Left forelimb (tissue), 1 donor: ENCODE results near the gene CIDEA.
"Not testable (repeated sequence)": the region's sequence is repeated elsewhere in the genome, so short reads cannot be mapped to it uniquely, and the experiment has no call there.

Experiments
- DNase-seq: peaks from one replicate; pipeline ENCODE4 v3.0.0-alpha.2; 2018; ENCODE audit warnings: low spot score

Gene CIDEA

DNA sequence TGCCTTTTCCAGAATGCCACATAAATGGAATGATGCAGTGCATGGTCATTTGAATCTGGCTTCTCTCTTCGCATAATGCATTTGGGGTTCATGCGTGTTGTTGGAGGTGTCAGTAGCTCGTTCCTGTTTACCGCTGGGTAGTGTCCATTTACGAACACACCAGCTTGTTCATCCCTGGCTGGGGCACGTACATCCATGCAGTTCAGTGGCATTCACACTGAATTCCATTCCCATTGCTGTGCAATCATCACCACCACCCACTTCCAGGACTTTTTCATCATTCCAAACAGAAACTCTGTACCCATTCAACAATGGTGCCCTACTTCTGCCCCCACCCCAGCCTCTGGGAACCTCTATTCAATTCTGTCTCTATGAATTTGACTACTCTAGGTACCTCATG is 14.7 kb upstream of the CIDEA start:
- DNase-seq = no peak

DNA sequence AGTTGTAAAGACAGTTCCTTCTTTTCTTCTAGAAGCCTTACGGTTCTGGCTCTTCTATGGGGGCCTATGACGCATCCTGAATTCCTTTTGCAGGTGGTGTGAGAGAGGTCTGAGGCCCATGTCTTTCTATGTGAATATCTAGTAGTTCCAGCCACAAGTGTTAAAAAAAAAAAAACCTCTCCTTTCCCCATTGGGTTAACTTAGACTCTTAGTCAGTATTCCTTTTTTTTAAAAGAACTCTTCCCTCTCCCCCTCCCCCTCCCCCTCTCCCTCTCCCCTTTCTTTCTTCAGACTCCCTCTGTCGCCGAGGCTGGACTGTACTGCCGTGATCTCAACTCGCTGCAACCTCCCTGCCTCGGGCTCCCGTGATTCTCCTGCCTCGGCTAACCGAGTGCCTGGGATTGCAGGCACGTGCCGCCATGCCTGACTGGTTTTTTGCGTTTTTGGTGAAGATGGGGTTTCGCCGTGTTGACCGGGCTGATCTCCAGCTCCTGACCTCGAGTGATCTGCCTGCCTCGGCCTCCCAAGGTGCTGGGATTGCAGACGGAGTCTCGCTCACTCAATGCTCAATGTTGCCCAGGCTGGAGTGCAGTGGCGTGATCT is 11.4 kb upstream of the CIDEA start:
- DNase-seq = no peak

DNA sequence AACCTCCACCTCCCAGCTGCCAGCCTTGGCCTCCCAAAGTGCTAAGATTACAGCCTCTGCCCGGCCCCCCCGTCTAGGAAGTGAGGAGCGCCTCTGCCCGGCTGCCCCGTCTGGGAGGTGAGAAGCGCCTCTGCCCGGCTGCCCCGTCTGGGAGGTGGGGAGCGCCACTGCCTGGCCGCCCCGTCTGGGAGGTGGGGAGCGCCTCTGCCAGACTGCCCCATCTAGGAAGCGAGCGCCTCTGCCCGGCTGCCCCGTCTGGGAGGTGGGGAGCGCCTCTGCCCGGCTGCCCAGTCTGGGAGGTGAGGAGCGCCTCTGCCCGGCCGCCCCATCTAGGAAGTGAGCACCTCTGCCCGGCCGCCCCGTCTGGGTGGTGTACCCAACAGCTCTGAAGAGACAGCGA is 10.9 kb upstream of the CIDEA start:
- not testable (repeated sequence) for DNase-seq

DNA sequence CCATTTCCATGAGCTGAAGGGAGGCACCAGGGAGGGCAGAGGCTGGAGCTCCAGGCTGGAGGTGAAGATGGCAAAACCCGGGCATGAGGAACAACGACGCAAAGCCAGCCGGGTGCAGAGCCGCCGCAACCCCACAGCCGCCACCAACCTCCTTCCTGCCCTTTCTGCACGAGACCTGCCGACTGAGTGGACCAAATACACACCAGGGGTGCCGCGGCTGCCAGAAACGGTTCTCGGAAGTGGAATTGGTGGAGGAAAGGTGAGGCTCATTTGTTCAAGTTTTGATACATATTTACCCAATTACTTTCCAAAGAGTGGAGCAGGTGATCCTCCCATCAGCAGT is 8.4 kb upstream of the CIDEA start:
- no peak for DNase-seq

DNA sequence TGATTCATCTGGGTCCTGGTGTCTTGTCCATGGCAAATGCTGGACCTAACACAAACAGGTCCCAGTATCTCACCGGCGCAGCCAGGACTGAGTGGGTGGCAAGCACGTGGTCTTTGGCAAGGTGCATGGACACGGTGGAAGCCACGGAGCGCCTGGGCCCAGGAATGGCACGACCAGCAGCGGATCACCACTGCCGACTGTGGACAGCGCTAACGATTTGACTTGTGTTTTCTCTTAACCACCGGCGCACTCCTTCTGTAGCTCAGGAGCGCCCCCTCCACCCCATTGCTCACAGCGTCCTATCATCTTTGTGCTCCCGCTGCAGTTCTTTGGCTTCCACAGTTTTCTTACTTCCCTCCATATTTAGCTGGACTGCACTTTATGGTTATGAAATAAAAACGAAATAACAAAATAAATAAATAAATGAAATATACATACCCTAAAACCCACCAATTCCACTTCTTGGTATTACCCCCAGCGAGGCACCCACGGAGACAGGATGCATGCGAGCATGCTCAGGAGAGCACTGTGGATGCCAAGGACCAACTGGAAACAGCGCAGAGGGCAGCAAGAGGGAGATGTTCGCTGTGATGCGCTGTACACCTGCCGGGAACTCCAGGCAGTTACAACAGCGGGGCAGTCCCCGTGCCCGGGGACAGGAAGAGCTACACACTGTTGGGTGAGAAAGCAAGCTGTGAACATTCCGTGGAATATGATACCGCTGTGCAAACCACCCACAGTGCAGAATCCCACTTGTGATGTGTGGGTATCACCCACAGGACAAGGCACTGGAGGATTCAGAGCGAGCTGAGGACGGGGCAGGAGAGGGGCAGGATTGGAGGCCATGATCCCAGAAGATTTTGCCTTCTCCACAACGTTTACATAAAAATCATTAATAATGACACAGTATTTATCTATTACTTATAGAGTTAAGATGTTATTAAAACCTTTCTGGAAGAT is 7.0 kb upstream of the CIDEA start:
- DNase-seq = no peak

DNA sequence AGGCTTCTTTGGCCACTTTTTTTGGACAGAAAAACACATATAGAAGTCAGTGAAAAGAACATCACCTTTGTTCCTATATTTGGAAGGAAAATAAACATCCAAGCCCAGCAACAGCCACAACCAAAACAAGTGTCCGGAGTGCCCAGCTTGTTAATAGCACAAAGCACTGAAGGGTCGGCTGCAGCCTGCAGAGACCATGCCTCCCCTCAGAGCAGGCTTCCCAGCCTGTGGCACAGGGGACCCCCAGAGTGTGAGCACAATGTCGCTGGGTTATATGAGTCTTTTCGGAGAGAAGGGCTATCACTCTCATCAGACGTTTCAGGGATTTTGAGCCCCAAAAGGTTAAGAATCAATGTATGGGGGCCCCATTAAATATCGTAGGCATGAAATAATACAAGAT is 6.2 kb upstream of the CIDEA start:
- DNase-seq = no peak

DNA sequence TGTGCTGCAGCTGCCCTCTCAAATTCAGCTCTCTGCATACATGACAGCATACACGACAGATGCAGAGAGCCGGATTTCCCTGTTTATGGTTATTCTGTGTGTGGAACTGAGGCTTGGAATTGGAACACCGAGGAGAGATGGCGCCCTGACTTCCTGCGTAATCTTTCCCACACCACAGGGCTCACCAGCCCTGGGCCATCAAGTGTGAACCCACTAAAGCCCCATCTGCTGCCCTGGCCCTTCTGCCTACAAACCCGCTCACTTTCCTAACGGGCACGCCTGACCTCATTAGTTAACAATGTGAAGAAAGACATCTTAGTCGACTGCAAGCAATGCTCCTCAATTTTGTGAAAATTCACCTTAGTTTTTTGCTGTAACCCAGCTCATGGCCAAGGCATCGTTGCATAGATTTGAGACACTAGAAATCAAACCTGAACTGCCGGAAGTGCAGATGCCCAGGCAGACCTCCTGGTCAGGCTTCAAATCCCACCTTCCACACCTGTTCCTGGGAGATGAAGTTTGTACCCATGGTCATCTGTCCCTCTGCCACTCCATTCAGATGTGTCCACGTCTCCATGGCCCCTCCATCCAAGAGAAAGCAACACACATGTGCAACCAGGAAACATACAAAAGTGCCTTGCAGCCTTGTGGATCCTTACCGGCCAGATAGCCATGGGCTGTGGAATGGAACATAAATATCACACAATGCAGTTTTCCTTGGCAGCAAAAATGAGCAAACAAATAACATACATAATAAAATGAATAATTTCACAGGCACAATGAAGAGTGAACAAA is 5.0 kb upstream of the CIDEA start:
- no peak for DNase-seq

DNA sequence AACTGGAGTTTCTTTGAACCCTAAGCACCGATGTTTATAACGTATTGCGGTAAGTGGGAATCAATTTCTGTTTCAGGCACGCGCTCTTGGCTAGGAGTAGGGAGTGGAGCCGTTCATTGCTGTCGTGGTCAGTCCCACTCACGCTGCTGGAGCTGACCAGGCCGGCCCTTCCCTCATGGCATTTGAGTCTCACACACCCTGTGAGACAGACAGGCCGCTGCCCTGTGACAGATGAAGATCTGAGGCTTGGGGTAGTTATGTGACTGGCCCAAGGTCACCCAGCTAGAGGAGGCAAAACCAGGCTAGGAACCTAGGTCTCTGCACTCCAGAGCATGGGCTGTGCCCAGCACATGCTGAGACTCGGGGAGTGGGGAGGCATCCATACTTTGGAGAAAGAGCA is 2.9 kb upstream of the CIDEA start:
- no peak for DNase-seq

DNA sequence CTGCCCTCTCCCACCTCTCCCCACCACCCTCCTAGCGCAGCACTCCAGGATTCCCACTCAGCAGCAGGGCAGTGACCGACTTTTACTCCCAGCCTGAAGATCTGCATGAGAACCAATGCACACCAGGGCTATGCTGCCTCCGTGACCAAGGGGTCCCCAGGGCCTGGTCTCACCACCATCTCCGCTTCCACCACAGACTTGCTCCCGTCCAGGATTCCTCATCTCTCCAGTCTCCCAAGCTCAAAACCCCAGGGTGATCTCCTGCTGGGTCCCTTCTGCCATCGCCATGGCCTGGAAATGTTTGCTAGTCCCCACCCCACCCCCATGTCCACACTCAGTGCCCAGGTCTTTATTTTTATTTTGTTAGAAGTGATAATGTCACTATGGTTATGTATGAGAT is 2.1 kb upstream of the CIDEA start:
- no peak for DNase-seq

DNA sequence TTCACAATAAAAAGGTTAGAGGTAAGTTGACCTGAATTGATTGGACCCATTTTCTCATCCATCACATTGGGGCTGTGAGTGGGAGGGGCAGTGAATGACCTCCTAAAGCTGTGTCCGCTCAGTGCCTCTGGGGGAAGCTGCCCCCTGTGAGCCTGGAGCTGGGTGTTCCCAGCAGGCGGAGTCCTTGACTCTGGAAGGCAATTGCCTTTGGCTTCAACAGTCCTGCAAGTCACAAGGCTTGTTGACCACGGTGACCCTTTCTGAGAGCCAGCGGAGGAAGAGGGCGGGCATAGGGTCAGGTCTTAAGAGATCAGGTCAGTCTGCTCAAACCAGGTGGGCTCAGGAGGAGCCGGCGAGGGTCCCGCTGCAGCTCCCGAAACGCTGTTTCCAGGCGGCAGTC is 1.1 kb upstream of the CIDEA start:
- no peak for DNase-seq

DNA sequence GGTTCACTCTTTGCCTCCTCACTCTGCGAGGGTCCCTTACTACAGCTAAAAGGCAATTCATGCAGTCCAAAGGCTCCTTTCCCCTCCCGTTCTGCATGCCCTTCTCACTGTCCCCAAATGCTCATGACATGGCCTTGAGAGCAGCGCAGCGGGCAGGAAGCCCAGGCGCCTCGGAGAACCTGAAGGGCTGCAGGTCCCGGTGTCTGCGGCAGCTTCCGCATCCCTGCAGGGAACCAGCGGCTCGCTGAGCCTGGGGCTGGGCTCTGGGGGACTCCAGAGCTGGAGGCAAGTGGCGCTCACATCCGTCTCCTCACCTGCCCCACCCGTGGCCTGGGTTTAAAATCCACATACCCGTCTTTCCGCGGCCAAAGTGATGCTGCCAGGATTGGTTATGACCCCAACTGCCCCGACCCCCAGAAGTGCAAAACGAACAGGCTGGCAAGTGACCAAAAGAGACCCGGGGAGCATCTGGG is 462 bp upstream of the CIDEA start:
- no peak for DNase-seq

DNA sequence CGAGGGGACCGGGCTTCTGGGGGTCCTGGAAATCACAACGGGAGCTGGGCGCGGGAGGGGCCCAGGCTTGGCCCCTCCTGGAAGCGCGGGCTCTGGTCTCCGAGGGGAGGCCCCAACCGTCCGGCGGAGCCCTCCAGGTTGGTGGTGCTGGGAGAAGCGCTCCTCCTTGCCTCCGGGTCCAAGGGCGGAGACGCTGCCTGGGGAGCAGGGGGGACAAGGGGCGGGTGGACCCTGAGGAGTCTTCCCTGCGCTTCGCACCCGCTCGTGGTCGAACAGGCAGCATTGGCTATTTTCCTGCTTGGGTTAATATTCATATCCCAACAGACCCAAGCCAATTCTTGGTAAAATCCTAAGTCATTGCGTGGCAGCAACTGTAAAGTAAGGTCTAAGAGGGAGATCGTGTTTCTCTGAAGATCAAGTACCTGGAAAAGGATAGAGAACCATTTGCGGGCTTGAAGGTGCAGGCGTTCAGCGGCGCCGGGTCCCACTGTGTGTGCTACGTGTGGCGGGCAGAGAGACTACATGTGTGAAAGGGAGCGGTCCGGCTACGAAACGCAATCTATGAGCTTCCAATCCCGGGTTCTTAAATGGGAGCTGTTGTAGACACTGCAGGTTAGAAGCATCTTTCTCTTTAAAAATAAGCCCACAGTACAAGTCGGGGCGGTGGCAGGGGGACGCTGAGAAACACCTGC is 805 bp downstream of the CIDEA start:
- DNase-seq = no peak

DNA sequence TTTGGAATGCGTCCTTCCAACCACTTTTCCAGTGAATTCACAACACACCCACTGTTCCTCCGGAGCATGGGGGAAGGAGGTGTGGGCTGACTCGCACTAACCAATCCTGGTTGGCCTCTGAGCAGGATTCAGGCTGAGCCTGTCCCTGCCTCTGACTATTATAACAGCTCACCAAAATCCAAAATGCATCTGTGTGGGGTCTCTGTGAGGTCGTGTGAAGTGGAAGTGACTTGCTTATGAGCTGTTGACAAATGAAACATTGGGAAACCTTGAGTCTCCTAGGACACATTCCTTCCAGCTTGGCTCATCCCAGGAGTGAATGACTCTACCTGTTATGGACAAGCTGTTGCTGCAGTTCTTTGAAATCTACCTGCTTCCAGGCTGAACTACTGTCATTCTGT is 1.5 kb downstream of the CIDEA start:
- DNase-seq = no peak

DNA sequence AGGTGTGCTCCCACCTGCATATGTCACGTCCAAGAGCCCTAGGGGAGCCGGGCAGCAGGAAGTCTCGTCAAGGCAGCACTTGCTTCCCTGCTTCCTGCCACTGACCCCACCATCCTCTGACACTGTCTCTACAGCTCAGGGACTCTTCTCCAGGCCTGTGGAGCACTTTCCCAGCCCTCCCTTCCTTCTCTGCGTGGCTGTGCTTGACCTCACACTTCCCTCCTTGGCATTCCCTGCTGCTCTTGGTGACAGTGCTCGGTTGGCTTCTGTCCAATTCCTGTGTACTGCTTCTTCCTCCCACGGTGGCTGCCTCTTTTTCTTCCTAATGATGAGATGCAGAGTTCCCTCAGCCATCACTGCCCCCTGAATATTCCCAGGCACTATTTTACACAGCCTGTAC is 2.8 kb downstream of the CIDEA start:
- DNase-seq = no peak

DNA sequence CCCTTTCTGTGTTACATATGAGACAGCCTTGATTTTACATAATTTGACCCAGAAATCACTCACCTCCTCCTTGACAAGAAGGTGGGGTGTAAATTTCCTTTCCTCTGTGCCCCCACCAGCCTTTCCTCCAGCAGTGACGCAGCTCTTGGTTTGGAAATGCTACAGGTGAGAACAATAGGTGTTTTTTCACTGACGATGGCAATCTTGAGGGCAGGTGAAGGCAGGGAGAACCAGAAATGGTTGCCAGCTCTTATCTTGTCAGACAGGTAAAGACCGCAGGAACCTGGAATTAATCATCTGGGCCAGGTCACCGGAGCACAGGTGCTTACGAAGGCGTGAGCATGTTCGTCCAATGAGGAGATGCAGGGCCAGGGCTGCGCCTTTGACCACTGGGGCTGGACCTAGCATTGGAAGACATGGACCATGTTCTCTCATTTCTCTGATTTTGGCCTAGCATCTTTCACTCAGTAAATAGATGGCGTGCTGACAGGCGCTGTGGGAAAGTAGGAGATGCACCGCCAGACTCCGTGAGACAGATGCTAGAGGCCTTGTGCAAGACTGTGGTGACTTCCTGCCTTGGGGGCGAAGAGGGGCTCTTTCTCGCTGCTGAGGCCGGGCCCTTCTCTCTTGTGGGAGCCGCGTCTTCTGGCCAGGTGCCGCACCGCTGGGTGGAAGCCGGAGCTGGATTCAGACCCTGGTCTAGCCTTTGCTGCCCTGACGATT is 4.0 kb downstream of the CIDEA start:
- DNase-seq = no peak

DNA sequence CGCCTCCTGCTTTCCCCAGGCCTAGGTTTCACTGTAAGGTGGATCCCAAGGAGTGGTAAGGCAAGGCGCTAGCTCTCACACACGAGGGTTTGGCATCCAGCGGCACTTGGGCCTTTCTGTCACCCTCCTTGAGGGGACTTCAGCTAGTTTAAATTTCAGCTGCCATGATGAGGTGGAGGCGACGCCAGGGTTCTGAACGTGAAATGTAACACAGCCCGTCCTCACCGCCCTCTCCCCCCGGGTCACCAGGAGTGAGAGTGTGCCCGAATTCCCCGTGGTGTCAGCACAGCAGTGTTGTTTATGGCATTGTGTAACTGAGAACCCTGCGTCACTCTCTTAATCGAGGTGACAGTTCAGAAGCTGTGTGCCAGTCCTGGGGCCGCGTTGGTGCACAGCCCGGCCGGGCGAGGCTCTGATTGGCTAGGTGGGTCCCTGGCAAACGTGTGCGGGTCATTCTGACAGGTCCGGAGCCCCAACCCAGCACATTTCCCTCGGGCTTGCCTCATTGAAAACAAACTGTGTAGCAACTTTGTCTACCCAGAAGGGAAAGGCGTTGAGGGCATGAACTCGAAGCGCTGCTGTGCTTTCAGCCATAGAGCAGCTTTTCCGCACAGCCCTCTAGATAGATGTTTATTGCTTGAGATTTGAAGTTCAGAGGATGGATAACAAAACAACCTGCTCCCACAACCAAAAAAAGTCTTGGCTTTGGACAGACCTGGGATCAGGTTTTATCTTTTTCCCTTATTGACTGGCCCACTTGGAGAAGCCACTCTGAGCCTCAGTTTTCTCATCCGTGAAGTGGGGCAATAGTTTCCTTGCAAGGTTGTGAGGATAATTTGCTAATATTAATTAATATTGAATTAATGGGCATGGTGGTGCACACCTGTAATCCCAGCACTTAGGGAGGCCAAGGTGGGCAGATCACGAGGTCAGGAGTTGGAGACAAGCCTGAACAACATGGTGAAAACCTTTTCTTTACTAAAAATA is 4.9 kb downstream of the CIDEA start:
- no peak for DNase-seq

DNA sequence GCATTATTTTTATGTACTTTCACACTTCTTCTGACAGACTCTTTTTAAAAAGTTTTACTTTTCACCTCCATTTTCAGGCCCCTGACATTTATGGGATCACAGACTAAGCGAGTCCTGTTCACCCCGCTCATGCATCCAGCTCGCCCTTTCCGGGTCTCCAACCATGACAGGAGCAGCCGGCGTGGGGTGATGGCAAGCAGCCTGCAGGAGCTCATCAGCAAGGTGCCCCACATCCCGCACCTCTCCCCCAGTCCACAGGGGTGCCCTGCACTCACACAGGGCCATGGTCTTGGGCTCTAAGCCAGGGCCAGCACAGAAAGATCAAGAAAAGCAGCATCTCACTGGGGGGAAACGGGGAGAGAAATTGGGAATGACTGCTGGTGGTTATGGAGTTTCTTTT is 8.6 kb downstream of the CIDEA start:
- DNase-seq = no peak

DNA sequence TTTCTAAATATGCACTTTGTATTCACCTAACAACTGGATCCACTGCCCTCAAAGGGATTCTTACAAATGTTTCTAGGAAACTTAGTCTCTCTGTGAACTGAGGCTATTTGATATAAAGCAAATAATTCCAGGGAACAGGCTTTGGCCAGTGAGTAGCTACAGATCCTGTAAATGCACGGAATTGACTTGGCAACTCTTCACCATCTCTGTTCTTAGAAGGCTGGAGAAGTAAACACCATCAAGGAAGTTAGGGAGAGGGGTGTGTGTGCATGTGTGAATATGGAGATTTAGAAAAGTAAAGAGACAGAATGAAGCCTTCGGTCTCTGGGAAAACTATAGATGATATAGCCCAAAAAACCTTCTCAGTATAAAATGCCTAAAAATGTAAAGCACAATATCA is 10.7 kb downstream of the CIDEA start:
- no peak for DNase-seq

DNA sequence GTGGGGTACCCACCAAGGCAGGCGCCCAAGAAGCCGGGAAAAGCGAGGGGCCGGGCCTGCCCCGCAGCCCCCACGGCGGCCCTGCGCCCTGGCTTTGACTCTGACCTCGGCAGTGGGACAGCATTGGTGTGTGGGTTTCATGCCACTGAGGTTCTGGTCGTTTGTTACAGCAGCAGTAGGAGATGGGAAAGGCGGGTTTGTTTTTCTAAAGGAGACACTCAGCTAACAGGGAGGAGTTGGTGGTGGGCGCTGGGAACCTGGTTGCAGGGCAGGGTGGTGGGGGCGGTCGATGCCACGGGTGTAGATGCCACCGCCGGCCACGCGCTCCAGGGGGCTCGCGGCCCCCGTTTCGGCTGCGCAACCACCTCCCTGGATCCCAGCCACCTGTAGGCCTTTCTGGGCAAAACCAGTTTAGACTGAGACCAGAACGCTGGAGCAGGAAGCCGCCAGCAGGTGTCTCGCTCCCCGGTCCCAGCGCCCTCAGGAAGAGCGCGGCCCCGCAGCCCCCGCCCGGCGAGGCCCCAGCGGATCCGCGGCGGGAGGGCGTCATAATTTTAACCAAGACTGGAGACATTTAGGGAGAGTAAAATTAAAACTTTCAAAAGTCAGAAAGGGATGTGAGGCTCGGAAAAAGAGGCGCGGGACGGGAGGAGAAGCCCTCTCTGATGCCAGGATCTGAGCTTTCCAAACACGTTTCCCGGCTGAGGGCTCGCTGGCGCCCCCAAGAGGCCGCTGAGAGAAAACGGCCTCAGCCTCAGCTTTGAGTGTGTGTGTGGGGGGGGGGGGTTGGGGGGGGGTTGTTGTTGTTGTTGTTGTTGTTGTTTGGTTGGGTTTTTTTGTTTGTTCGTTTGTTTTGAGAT is 17.4 kb downstream of the CIDEA start:
- peak; percentile 85 for DNase-seq
